Glutamatergic neuron (in vitro differentiated cells): ENCODE results near the gene RBM44. TPM values are rescaled to one million over a fixed set of nuclear protein-coding genes. Genes with fewer than 3 reads are reported as not detected.

Experiments
- DNase-seq: peaks from one replicate; pipeline ENCODE4 v3.0.0; 2022
- H3K27ac Mint-ChIP-seq: one replicate; pipeline ENCODE4 v1.8.0; 2020; ENCODE audit warnings: mild to moderate bottlenecking, mixed read lengths, inconsistent platforms; ENCODE audit not compliant: unreplicated experiment
- H3K27me3 Mint-ChIP-seq: one replicate; pipeline ENCODE4 v1.8.0; 2020; ENCODE audit warnings: mild to moderate bottlenecking, moderate library complexity, mixed read lengths, inconsistent platforms; ENCODE audit not compliant: unreplicated experiment
- H3K36me3 Mint-ChIP-seq: one replicate; pipeline ENCODE4 v1.8.0; 2020; ENCODE audit warnings: mild to moderate bottlenecking, mixed read lengths, inconsistent platforms; ENCODE audit not compliant: unreplicated experiment
- H3K4me1 Mint-ChIP-seq: one replicate; pipeline ENCODE4 v1.8.0; 2020; ENCODE audit warnings: mild to moderate bottlenecking, low read depth, mixed read lengths, inconsistent platforms; ENCODE audit not compliant: unreplicated experiment
- H3K4me3 Mint-ChIP-seq: one replicate; pipeline ENCODE4 v1.8.0; 2020; ENCODE audit warnings: mild to moderate bottlenecking, mixed read lengths, inconsistent platforms; ENCODE audit not compliant: unreplicated experiment
- H3K9me3 Mint-ChIP-seq: one replicate; pipeline ENCODE4 v1.8.0; 2020; ENCODE audit warnings: mild to moderate bottlenecking, moderate library complexity, mixed read lengths, inconsistent platforms; ENCODE audit not compliant: unreplicated experiment
- total RNA-seq: library from RNA; stranded (reverse); fragmentation: NEBNext Ultra II Directional; extraction: Animal tissue kit (Norgen Biotek cat#: 25700); gene quantifications from one replicate; pipeline ENCODE4 v1.2.1, GENCODE V29; 2021; ENCODE audit not compliant: unreplicated experiment
- TF ChIP-seq, protein P1 (sequence below): fragments of 200-600 bp; sonication (generic); IDR thresholded peaks from one replicate; pipeline ENCODE4 v1.5.0; 2021; ENCODE audit not compliant: partially characterized antibody, unreplicated experiment

RBM44 gene
- total RNA-seq, 1 donor from 2014 or later: 1.3 TPM

DNA sequence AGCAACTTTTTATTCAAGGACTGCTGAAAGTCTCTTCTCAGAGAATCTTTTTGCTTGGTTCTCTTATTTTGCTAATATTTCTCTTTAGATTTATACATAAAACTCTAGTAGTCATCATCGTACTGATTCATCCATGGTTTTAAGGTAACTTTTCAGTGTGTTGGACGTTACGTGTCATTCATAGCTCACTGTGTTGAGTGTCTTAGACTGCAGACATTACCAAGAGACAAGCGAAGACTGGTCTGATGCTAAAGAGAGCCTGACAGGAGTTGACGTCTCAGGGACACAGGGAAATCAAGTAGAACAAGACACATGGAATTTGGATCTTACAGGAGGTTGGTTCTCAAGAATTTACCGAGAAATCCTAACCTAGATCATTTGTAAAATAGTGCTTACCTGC, 25.5 kb downstream of the RBM44 start:
- no peaks in the 10 kb centered on the region for H3K27me3 Mint-ChIP-seq
- no peak overlapping the region for H3K4me3 Mint-ChIP-seq
- no peaks in the 10 kb centered on the region for H3K9me3 Mint-ChIP-seq
- H3K27ac Mint-ChIP-seq: no peak overlapping the region
- no peaks in the 10 kb centered on the region for H3K4me1 Mint-ChIP-seq
- DNase-seq: no peak
- TF ChIP-seq, protein P1, sequence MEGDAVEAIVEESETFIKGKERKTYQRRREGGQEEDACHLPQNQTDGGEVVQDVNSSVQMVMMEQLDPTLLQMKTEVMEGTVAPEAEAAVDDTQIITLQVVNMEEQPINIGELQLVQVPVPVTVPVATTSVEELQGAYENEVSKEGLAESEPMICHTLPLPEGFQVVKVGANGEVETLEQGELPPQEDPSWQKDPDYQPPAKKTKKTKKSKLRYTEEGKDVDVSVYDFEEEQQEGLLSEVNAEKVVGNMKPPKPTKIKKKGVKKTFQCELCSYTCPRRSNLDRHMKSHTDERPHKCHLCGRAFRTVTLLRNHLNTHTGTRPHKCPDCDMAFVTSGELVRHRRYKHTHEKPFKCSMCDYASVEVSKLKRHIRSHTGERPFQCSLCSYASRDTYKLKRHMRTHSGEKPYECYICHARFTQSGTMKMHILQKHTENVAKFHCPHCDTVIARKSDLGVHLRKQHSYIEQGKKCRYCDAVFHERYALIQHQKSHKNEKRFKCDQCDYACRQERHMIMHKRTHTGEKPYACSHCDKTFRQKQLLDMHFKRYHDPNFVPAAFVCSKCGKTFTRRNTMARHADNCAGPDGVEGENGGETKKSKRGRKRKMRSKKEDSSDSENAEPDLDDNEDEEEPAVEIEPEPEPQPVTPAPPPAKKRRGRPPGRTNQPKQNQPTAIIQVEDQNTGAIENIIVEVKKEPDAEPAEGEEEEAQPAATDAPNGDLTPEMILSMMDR: no peak
- H3K36me3 Mint-ChIP-seq: no peaks in the 10 kb centered on the region

- Mint-ChIP-seq H3K4me3 (no peak overlapping the region), H3K27me3 (no peaks in the 10 kb centered on the region), H3K36me3 (no peaks in the 10 kb centered on the region), H3K9me3 (no peaks in the 10 kb centered on the region), H3K27ac (no peak overlapping the region), H3K4me1 (no peaks in the 10 kb centered on the region)
- no peak for DNase-seq
- TF ChIP-seq, protein P1: no peak
These were observed 28.9 kb downstream of the RBM44 start for GRCh38 chr2:237827421-237827987.

DNA sequence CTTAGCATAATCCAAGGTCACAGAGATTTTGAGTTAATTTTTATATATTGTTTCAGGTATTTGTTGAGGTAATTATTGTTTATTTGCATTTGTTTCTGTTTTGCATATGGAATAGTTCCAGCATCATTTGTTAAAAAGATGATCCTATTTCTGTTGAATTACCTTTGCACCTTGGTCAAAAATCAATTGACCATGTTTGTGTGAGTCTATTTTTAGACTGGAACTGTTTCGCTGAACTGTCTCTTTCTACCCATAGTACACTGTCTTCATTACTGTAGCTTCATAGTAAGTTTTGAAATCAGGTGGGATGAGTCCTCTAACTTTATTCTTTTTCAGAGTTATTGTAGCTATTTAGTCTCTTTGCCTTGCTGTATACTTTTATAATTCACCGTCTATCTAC, 31.9 kb downstream of the RBM44 start:
- DNase-seq: no peak
- TF ChIP-seq, protein P1: no peak
- Mint-ChIP-seq H3K9me3 (no peaks in the 10 kb centered on the region), H3K36me3 (no peaks in the 10 kb centered on the region), H3K27ac (no peak overlapping the region), H3K27me3 (no peaks in the 10 kb centered on the region), H3K4me3 (no peak overlapping the region), H3K4me1 (no peaks in the 10 kb centered on the region)

- no peak overlapping the region for H3K4me3 Mint-ChIP-seq
- no peaks in the 10 kb centered on the region for H3K9me3 Mint-ChIP-seq
- H3K4me1 Mint-ChIP-seq: peaks cover 3% of the 10 kb centered on the region
- TF ChIP-seq, protein P1: no peak
- H3K27me3 Mint-ChIP-seq: no peaks in the 10 kb centered on the region
- H3K36me3 Mint-ChIP-seq: no peaks in the 10 kb centered on the region
- no peak overlapping the region for H3K27ac Mint-ChIP-seq
- no peak for DNase-seq
These were observed 35.0 kb downstream of the RBM44 start for GRCh38 chr2:237833546-237833945.

- TF ChIP-seq, protein P1: no peak
- no peaks in the 10 kb centered on the region for H3K9me3 Mint-ChIP-seq
- no peaks in the 10 kb centered on the region for H3K27me3 Mint-ChIP-seq
- no peak overlapping the region for H3K27ac Mint-ChIP-seq
- no peak for DNase-seq
- H3K36me3 Mint-ChIP-seq: no peaks in the 10 kb centered on the region
- H3K4me1 Mint-ChIP-seq: peaks cover 3% of the 10 kb centered on the region
- no peak overlapping the region for H3K4me3 Mint-ChIP-seq
These were observed 36.8 kb downstream of the RBM44 start for GRCh38 chr2:237835372-237835771.
